GM12874 (cell line): Measurements from ENCODE around the gene EPHB2.

ENCODE experiments used
- CTCF ChIP-seq: IDR thresholded peaks from 2 replicates; pipeline ENCODE4 v1.5.1; 2011; ENCODE audit warnings: low read depth, mild to moderate bottlenecking, control low read depth, low read length, moderate library complexity; ENCODE audit not compliant: insufficient read depth

EPHB2 gene

GRCh38 chr1:22912311-22912710 lies 201.7 kb downstream of the EPHB2 start:
- TF ChIP-seq CTCF, result no peak

GRCh38 chr1:22913421-22914141 lies 202.9 kb downstream of the EPHB2 start:
- TF ChIP-seq CTCF, result no peak

- TF ChIP-seq CTCF, result no peak
Observed at GRCh38 chr1:22914156-22914555, 203.5 kb downstream of the EPHB2 start.

GRCh38 chr1:22914633-22915217 lies 204.1 kb downstream of the EPHB2 start:
- no peak for TF ChIP-seq CTCF

- no peak for TF ChIP-seq CTCF
Observed at GRCh38 chr1:22915231-22915630, 204.6 kb downstream of the EPHB2 start.

- no peak for TF ChIP-seq CTCF
Observed at GRCh38 chr1:22915816-22916470, 205.3 kb downstream of the EPHB2 start.

- TF ChIP-seq CTCF, result no peak
Observed at GRCh38 chr1:22916471-22916820, 205.8 kb downstream of the EPHB2 start.
